Hypothalamus (tissue), 51 donors: ENCODE data around the gene RAP1A.

Experiments used
- DNase-seq, 51 donors: peaks; one replicate each; lab custom pipeline; 2025; lab: John Stamatoyannopoulos, UW

The RAP1A gene

GRCh38 chr1:111619635-111620440 is at the start of gene RAP1A:
TSS of gene RAP1A (plus strand) at chr1:111619789. CDS start at chr1:111691361, 71,572 bp downstream.
- DNase-seq = peak; percentile 50 to 96 (median 88)

- no peak for DNase-seq
Observed at GRCh38 chr1:111569913-111570312, 49.7 kb upstream of the RAP1A start.

GRCh38 chr1:111570781-111571181 is 48.8 kb upstream of the RAP1A start:
- peak in 2 of 51 donors; percentile 1 to 6 for DNase-seq

GRCh38 chr1:111571239-111571638 is 48.4 kb upstream of the RAP1A start:
- no peak for DNase-seq

- DNase-seq = no peak
Observed at GRCh38 chr1:111571987-111572386, 47.6 kb upstream of the RAP1A start.

- DNase-seq = no peak
Observed at GRCh38 chr1:111576547-111576946, 43.0 kb upstream of the RAP1A start.

GRCh38 chr1:111577814-111578213 is 41.8 kb upstream of the RAP1A start:
- no peak for DNase-seq

GRCh38 chr1:111581166-111581565 is 38.4 kb upstream of the RAP1A start:
- DNase-seq = no peak

GRCh38 chr1:111582016-111582415 is 37.6 kb upstream of the RAP1A start:
- DNase-seq = no peak

GRCh38 chr1:111582644-111583618 is 36.7 kb upstream of the RAP1A start:
- DNase-seq = no peak

- no peak for DNase-seq
Observed at GRCh38 chr1:111585447-111586086, 34.0 kb upstream of the RAP1A start.

GRCh38 chr1:111586112-111586511 is 33.5 kb upstream of the RAP1A start:
- no peak for DNase-seq

GRCh38 chr1:111587509-111588174 is 31.9 kb upstream of the RAP1A start:
- DNase-seq = no peak

- no peak for DNase-seq
Observed at GRCh38 chr1:111591937-111592336, 27.7 kb upstream of the RAP1A start.

- DNase-seq = peak in 26 of 51 donors; percentile 4 to 79 (median 28)
Observed at GRCh38 chr1:111592389-111593361, 26.9 kb upstream of the RAP1A start.

- DNase-seq = no peak
Observed at GRCh38 chr1:111593403-111594305, 25.9 kb upstream of the RAP1A start.

- DNase-seq = no peak
Observed at GRCh38 chr1:111594306-111594693, 25.3 kb upstream of the RAP1A start.

- DNase-seq = no peak
Observed at GRCh38 chr1:111595807-111596206, 23.8 kb upstream of the RAP1A start.
